ENCODE measurements around the gene NHSL1.

DNA sequence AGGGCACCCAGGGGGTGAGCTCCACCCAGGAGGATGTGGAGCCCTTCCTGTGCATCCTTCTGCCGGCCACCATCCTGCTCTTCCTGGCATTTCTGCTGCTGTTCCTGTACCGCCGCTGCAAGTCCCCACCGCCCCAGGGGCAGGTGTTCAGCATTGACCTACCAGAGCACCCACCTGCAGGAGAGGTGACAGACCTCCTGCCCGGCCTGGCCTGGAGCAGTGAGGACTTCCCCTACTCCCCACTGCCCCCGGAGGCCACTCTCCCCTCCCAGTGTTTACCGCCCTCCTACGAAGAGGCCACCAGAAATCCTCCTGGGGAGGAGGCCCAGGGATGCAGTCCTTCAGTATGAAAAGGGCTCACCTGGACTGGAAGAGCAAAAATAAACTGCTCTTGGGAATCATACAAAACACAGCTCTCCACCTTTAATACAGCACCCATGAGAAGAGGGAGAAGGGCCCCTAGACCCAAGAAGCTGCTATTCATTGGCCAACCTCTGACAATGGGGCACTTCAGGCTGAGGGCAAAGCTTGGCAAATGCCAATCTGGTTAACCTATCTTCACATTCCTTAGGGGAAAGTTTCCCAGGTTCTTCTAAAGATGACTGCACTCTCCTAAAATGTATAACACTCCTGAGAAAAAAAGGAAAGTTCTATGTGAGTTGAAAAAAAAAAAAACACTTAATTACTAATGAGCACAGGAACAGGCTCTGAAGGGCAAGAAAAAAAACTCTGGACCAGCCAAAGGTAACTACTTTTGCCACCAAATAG, 116.6 kb downstream of the NHSL1 start:
- TF ChIP-seq, protein P1, sequence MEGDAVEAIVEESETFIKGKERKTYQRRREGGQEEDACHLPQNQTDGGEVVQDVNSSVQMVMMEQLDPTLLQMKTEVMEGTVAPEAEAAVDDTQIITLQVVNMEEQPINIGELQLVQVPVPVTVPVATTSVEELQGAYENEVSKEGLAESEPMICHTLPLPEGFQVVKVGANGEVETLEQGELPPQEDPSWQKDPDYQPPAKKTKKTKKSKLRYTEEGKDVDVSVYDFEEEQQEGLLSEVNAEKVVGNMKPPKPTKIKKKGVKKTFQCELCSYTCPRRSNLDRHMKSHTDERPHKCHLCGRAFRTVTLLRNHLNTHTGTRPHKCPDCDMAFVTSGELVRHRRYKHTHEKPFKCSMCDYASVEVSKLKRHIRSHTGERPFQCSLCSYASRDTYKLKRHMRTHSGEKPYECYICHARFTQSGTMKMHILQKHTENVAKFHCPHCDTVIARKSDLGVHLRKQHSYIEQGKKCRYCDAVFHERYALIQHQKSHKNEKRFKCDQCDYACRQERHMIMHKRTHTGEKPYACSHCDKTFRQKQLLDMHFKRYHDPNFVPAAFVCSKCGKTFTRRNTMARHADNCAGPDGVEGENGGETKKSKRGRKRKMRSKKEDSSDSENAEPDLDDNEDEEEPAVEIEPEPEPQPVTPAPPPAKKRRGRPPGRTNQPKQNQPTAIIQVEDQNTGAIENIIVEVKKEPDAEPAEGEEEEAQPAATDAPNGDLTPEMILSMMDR (IDR thresholded peaks at IDR 0.05): no peak
- TF ChIP-seq POLR2A (IDR thresholded peaks at IDR 0.05) (no peak), POLR2AphosphoS5 (IDR thresholded peaks at IDR 0.05) (no peak)

All from prostate gland (tissue), 2 donors.